Measurements from ENCODE around the gene HMCN2. TPM values are rescaled to one million over a fixed set of nuclear protein-coding genes. Genes with fewer than 3 reads are reported as not detected.

The HMCN2 gene
- total and polyA plus RNA-seq, 2 of the 4 experiments (the other 2 are of a cell fraction): 0.02 TPM; not detected in 1

- peak overlapping the region; percentile 16 for H2AK9ac ChIP-seq (replicated peaks; ENCODE audit: low read depth, low read length, poor library complexity)
- no peak overlapping the region for H3K9ac ChIP-seq (ENCODE audit: low read depth, low read length)
- no peak overlapping the region for H3K27ac ChIP-seq (ENCODE audit: insufficient read depth, low read length)
- in situ Hi-C loops (cut with MboI; ENCODE audit: low sequenced_read_pairs): no loop called here
- H3K36me3 ChIP-seq (ENCODE audit: control insufficient read depth, insufficient read depth, low read length): no peaks in the 10 kb centered on the region
- H4K20me1 ChIP-seq (ENCODE audit: insufficient read depth, low read length): no peaks in the 10 kb centered on the region
- no peak overlapping the region for H3K4ac ChIP-seq (ENCODE audit: low read depth, low read length)
- no peak overlapping the region for H2BK120ac ChIP-seq (ENCODE audit: low read depth, low read length)
- no peak overlapping the region for H3K4me2 ChIP-seq (ENCODE audit: low read depth, low read length)
- H3K27me3 ChIP-seq (ENCODE audit: control insufficient read depth, insufficient read depth, low read length): peaks cover 6% of the 10 kb centered on the region
- no peak overlapping the region for H3K14ac ChIP-seq (replicated peaks; ENCODE audit: low read depth, low read length)
- no TSS peak for BruUV-seq (replicated peaks)
- H3K9me1 ChIP-seq (ENCODE audit: insufficient read depth, low read length): no peaks in the 10 kb centered on the region
- ChIA-PET CTCF (no interaction called here), POLR2A (ENCODE audit: unreplicated experiment) (interaction anchor here (0.6 kb wide), 1 partner anchor 26 kb away, joined by 11 read pairs; no protein-coding TSS in a partner anchor)
- intact Hi-C loops (cut with micrococcal nuclease): no loop called here
- TF ChIP-seq POLR2A (IDR thresholded peaks at IDR 0.05; ENCODE audit: low read depth, low read length) (no peak), CHD1 (IDR thresholded peaks at IDR 0.05; ENCODE audit: low read depth, low read length) (no peak)
- H4K5ac ChIP-seq (ENCODE audit: low read depth, low read length): no peak overlapping the region
- no peak overlapping the region for H4K91ac ChIP-seq (ENCODE audit: insufficient read depth, low read depth, low read length)
- 74% methylated on average over 3 of the region's 8 CpGs; no CpG with 5 or more reads in 1 of the 2 experiments for WGBS, 2 experiments (ENCODE audit: extremely low coverage in 2 of 2, insufficient read length in 1 of 2)
- no peak overlapping the region; the same call in 1 of the 2 replicates for H2AK5ac ChIP-seq (ENCODE audit: low read depth, low read length)
- no peaks in the 10 kb centered on the region for H3K79me1 ChIP-seq (ENCODE audit: low read depth in 1 of 2, low read length in 2 of 2)
- no peak overlapping the region for H2BK5ac ChIP-seq (ENCODE audit: low read depth, low read length, poor library complexity, severe bottlenecking)
- no peak overlapping the region for H2BK20ac ChIP-seq (ENCODE audit: low read depth, low read length)
- ATAC-seq (ENCODE audit: low read depth): no peak
- H4K8ac ChIP-seq (ENCODE audit: low read depth in 2 of 2, low read length in 2 of 2): no peak overlapping the region
- peak overlapping the region; percentile 41 for H2AFZ ChIP-seq (replicated peaks; ENCODE audit: low read length, poor library complexity)
- H3K56ac ChIP-seq (ENCODE audit: extremely low read depth, insufficient read depth, low read length): no peak overlapping the region
- H3K4me1 ChIP-seq (ENCODE audit: control insufficient read depth, insufficient read depth, low read length): peaks cover 15% of the 10 kb centered on the region
- no peak overlapping the region for H2BK15ac ChIP-seq (ENCODE audit: low read depth, low read length)
- no peak overlapping the region for H3K4me3 ChIP-seq (ENCODE audit: insufficient read depth, low read depth, low read length)
- H3K9me3 ChIP-seq (ENCODE audit: control insufficient read depth, insufficient read depth, low read length): no peaks in the 10 kb centered on the region
- no peak for DNase-seq
- no peak overlapping the region for H3K18ac ChIP-seq (ENCODE audit: low read depth, low read length)
- H3K23ac ChIP-seq (ENCODE audit: low read depth, low read length): no peak overlapping the region
- dilution Hi-C loops (cut with HindIII; ENCODE audit: low sequenced_read_pairs, unreplicated experiment): no loop called here
These were observed 157.7 kb downstream of the HMCN2 start for GRCh38 chr9:130423272-130423671.
